Tibial nerve (tissue), 3 donors: ENCODE results near the gene DYRK2.

Experiments
- POLR2A ChIP-seq, 2 donors: fragments of 450-650 bp; IDR thresholded peaks; one replicate each; pipeline ENCODE4 v1.6.1; 2017; ENCODE audit warnings: antibody characterized with exemption in 2 of 2, mild to moderate bottlenecking in 2 of 2, moderate library complexity in 2 of 2
- TF ChIP-seq, protein P1 (sequence below), 5 experiments: fragments of 200-600 bp in 3 of 5; fragments of 450-650 bp in 2 of 5; sonication (generic) in 3 of 5; IDR thresholded peaks; one replicate each; pipeline ENCODE4 v1.5.1; 2016 to 2019; ENCODE audit warnings: antibody characterized with exemption in 5 of 5, mild to moderate bottlenecking in 3 of 5, moderate library complexity in 2 of 5

DNA sequence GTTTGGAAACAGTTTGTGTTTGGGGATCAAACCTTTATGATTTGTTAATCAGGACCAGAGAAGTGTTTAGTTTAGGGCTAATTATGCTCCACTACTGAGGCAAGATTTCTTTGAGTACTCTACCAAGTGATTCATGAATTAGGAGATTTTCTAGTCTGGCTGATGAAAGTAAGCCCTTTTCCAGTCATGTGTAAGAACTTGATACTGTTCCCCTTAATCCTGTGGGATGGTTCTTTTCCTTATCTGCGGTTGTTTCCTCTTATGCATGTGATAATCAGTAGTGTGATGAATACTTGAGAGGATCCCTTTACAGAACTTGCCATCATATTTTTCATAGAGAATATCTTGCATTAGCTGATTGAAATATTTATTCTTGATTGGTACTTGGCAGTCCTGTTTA lies 42.1 kb downstream of the DYRK2 start:
- TF ChIP-seq, protein P1, sequence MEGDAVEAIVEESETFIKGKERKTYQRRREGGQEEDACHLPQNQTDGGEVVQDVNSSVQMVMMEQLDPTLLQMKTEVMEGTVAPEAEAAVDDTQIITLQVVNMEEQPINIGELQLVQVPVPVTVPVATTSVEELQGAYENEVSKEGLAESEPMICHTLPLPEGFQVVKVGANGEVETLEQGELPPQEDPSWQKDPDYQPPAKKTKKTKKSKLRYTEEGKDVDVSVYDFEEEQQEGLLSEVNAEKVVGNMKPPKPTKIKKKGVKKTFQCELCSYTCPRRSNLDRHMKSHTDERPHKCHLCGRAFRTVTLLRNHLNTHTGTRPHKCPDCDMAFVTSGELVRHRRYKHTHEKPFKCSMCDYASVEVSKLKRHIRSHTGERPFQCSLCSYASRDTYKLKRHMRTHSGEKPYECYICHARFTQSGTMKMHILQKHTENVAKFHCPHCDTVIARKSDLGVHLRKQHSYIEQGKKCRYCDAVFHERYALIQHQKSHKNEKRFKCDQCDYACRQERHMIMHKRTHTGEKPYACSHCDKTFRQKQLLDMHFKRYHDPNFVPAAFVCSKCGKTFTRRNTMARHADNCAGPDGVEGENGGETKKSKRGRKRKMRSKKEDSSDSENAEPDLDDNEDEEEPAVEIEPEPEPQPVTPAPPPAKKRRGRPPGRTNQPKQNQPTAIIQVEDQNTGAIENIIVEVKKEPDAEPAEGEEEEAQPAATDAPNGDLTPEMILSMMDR (IDR thresholded peaks at IDR 0.05), result no peak
- no peak for TF ChIP-seq POLR2A (IDR thresholded peaks at IDR 0.05)
